Measurements from ENCODE around the gene MRPL54.

- TF ChIP-seq CTCF (conservative IDR thresholded peaks at IDR 0.05; ENCODE audit: low read length) (no peak), EZH2phosphoT487 (IDR thresholded peaks at IDR 0.05; ENCODE audit: borderline replicate concordance) (no peak)
Measured at GRCh38 chr19:3765121-3765520, 2.6 kb downstream of the MRPL54 start.

All from Loucy (cell line).